ENCODE measurements around the gene FAM124A.

- no peak for TF ChIP-seq ELK1 (IDR thresholded peaks at IDR 0.05; ENCODE audit: low read depth, low read length)
- no peak for TF ChIP-seq MYC (IDR thresholded peaks at IDR 0.05; ENCODE audit: insufficient read depth, insufficient read length, insufficient replicate concordance, low read length, severe bottlenecking)
- TF ChIP-seq NBN (IDR thresholded peaks at IDR 0.05): no peak
- no peak for TF ChIP-seq SREBF1 (IDR thresholded peaks at IDR 0.05; ENCODE audit: low read length)
- TF ChIP-seq CTCF (IDR thresholded peaks at IDR 0.05 in 2 of 3, conservative IDR thresholded peaks at IDR 0.05 in 1 of 3; ENCODE audit: control insufficient read depth in 2 of 3, extremely low read depth in 1 of 3, insufficient read depth in 1 of 3, low read depth in 3 of 3, low read length in 3 of 3): no peak
- TF ChIP-seq RELA (IDR thresholded peaks at IDR 0.05; ENCODE audit: borderline replicate concordance, partially characterized antibody): no peak
- no peak for TF ChIP-seq POLR2A (IDR thresholded peaks at IDR 0.05; ENCODE audit: low read depth, low read length)
- no peak for TF ChIP-seq POLR2AphosphoS5 (IDR thresholded peaks at IDR 0.05; ENCODE audit: low read length)
Measured at GRCh38 chr13:51245583-51245982, 23.4 kb downstream of the FAM124A start.

Measured in GM12878 (cell line).